GM06990 (cell line): ENCODE data around the gene FOXK1.

Source experiments
- DNase-seq: peaks from one replicate; pipeline ENCODE4 v3.0.0-alpha.2; 2011; ENCODE audit not compliant: insufficient read length; ENCODE audit errors: extremely low read depth
- H3K27me3 ChIP-seq: replicated peaks from 2 replicates; pipeline ENCODE4 v1.6.0; 2011; ENCODE audit warnings: low read length; ENCODE audit not compliant: control insufficient read depth, insufficient read depth
- H3K36me3 ChIP-seq: 2 replicates; pipeline ENCODE4 v1.5.1; 2011; ENCODE audit warnings: low read length; ENCODE audit not compliant: control insufficient read depth, insufficient read depth
- H3K4me3 ChIP-seq: replicated peaks from 2 replicates; pipeline ENCODE4 v1.5.1; 2011; ENCODE audit warnings: low read depth, mild to moderate bottlenecking, control low read depth, low read length
- CTCF ChIP-seq: IDR thresholded peaks from 2 replicates; pipeline ENCODE4 v1.5.1; 2011; ENCODE audit warnings: low read length, control low read depth, mild to moderate bottlenecking, inconsistent platforms; ENCODE audit not compliant: insufficient read depth, poor library complexity, severe bottlenecking

The FOXK1 gene

DNA sequence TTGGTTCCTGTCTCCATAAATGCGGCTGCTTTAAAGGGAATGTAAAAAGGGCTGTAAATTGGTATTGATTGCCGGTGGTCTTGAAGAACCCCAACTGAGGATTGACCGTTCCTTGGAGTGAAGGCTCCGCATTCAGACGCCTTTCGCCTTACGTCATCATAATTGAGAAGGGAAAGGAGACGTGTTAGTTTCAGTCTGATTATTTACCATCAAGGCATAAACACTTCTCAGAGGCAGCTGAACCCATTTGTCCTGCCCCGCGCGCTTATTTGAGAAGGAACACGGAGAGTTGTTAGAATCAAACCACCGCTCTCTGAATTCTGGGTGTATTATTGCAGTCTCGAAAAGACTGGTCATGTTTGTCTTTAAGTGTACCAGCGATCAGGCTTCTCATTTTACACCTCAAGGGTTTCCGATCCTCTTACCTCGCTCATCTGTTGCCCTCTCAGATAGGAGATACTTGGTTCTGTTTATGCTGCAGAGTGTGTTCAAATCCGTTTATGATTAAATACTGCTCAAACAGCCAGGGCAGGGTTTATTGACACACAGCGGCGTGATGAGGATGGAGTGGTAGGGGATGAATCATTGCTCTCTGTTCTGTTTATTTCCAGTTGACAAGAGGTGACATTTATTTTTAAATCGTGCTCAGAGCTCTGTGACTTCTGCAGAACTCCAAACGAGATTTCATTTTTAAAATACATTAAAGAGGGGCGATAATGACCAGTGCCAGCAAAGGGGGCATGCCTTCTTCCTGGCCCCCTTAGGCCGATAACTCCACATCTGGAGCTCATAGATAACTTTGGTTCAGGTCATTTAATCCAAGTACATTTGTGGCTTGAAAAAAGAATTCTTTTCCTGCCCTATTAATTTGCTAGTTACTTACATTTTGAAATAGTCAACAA, 30.4 kb downstream of the FOXK1 start:
- TF ChIP-seq CTCF, result no peak
- no peaks in the 10 kb centered on the region; the same call in none of the 2 replicates for H3K36me3 ChIP-seq
- no peak for DNase-seq
- peak overlapping the region; percentile 51 for H3K4me3 ChIP-seq
- H3K27me3 ChIP-seq, result no peaks in the 10 kb centered on the region

- Histone ChIP-seq H3K27me3 (no peaks in the 10 kb centered on the region), H3K36me3 (no peaks in the 10 kb centered on the region; the same call in none of the 2 replicates), H3K4me3 (peak overlapping the region; percentile 51)
- DNase-seq, result peak; percentile 66
- no peak for TF ChIP-seq CTCF
Measured at GRCh38 chr7:4713183-4713784, 31.2 kb downstream of the FOXK1 start.

DNA sequence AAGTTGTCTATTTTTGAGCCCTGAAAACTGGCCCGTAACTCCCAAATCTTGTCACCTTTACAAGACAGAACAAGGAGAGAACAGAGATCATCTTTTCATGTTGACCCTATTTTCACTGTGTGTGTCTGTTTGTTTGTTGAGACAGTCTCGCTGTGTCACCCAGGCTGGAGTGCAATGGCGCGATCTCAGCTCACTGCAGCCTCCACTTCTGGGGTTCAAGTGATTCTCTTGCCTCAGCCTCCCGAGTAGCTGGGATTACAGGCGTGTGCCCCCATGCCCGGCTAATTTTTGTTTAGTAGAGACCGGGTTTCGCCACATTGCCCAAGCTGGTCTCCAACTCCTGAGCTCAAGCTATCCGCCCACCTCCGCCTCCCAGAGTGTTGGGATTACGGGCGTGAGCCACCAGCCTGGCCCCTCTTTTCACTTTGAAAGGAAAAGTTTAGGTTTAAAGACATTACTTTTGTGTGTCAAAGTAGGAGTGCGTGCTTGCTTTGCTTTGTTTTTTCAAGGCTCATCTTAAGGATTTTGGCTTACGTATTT, 32.1 kb downstream of the FOXK1 start:
- no peak for DNase-seq
- H3K4me3 ChIP-seq, result no peak overlapping the region
- no peak for TF ChIP-seq CTCF
- H3K27me3 ChIP-seq, result no peaks in the 10 kb centered on the region
- no peaks in the 10 kb centered on the region; the same call in 1 of the 2 replicates for H3K36me3 ChIP-seq

GRCh38 chr7:4714767-4715409, 32.8 kb downstream of the FOXK1 start:
- no peaks in the 10 kb centered on the region; the same call in 1 of the 2 replicates for H3K36me3 ChIP-seq
- DNase-seq, result no peak

DNA sequence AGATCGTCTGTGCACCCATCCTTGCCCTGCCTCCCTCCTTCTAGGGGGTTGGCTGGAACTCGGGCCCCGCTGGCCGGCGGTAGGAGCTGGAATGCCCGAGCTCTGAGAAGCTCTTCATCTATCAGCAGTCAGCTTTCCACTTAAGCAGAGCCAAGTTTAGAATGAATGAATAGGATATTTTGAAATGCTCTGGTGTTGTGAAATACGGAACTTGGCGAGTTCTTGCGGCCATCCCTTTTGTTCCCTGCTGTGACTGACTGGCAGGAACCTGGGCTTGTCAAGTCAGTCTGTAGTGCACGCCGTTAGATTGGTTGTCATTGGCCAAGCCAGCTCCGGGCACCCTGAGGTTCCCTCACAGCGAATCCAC, 33.3 kb downstream of the FOXK1 start:
- H3K27me3 ChIP-seq, result no peaks in the 10 kb centered on the region
- no peaks in the 10 kb centered on the region; the same call in 1 of the 2 replicates for H3K36me3 ChIP-seq
- TF ChIP-seq CTCF, result no peak
- DNase-seq, result no peak
- no peak overlapping the region for H3K4me3 ChIP-seq

More at GRCh38 chr7:4714767-4715409, 32.8 kb downstream of the FOXK1 start:
- no peaks in the 10 kb centered on the region for H3K27me3 ChIP-seq
- no peak overlapping the region for H3K4me3 ChIP-seq
- TF ChIP-seq CTCF, result no peak
